Nephron progenitor cell (in vitro differentiated cells): ENCODE measurements around the gene CNTNAP2.

ENCODE experiments used
- DNase-seq: peaks from one replicate; pipeline ENCODE4 v3.0.0; 2021
- H3K27ac Mint-ChIP-seq: 2 replicates; pipeline ENCODE4 v1.8.0; 2021; ENCODE audit warnings: mild to moderate bottlenecking, moderate library complexity, mixed read lengths
- H3K27me3 Mint-ChIP-seq: 2 replicates; pipeline ENCODE4 v1.8.0; 2021; ENCODE audit warnings: mild to moderate bottlenecking, low read depth, mixed read lengths; ENCODE audit not compliant: poor library complexity
- H3K36me3 Mint-ChIP-seq: 2 replicates; pipeline ENCODE4 v1.8.0; 2021; ENCODE audit warnings: low read depth, mixed read lengths
- H3K4me1 Mint-ChIP-seq: 2 replicates; pipeline ENCODE4 v1.8.0; 2021; ENCODE audit warnings: mixed read lengths
- H3K4me3 Mint-ChIP-seq: 2 replicates; pipeline ENCODE4 v1.8.0; 2021; ENCODE audit warnings: mild to moderate bottlenecking, moderate library complexity, mixed read lengths
- H3K9me3 Mint-ChIP-seq: 2 replicates; pipeline ENCODE4 v1.8.0; 2021; ENCODE audit warnings: mild to moderate bottlenecking, moderate library complexity, mixed read lengths
- CTCF ChIP-seq: fragments of 200-600 bp; sonication (generic); IDR thresholded peaks from 2 replicates; pipeline ENCODE4 v1.5.0; 2021; ENCODE audit warnings: antibody characterized with exemption

The CNTNAP2 gene

DNA sequence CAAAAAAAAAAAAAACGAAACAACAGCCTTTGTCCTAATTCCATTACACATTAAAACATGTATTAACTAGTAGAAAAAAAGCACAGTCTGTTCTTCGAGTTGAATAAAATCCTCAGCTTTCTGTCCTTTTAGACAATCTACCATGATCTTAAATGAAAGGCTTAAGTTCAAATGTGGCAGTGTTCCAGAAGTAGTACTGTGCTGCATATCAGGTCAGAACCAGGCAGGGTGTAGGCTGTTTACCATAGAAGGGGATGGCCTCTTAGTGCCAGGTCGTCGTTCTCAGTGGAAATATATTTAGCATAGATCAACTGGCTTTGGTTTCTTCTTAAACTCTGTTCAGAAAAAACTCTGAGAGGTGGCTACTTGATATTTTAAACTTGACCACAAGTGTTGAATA is 612.0 kb downstream of the CNTNAP2 start:
- no peaks in the 10 kb centered on the region for H3K36me3 Mint-ChIP-seq
- H3K27me3 Mint-ChIP-seq, result peaks cover 3% of the 10 kb centered on the region
- no peak overlapping the region for H3K27ac Mint-ChIP-seq
- no peak overlapping the region for H3K4me3 Mint-ChIP-seq
- TF ChIP-seq CTCF, result no peak
- no peak for DNase-seq
- no peaks in the 10 kb centered on the region for H3K9me3 Mint-ChIP-seq
- H3K4me1 Mint-ChIP-seq, result peaks cover 7% of the 10 kb centered on the region

GRCh38 chr7:146731185-146731584 is 614.6 kb downstream of the CNTNAP2 start:
- H3K4me1 Mint-ChIP-seq, result no peaks in the 10 kb centered on the region
- no peak overlapping the region for H3K27ac Mint-ChIP-seq
- no peak overlapping the region for H3K4me3 Mint-ChIP-seq
- H3K9me3 Mint-ChIP-seq, result no peaks in the 10 kb centered on the region
- no peaks in the 10 kb centered on the region for H3K36me3 Mint-ChIP-seq
- DNase-seq, result no peak
- no peak for TF ChIP-seq CTCF
- H3K27me3 Mint-ChIP-seq, result no peaks in the 10 kb centered on the region

DNA sequence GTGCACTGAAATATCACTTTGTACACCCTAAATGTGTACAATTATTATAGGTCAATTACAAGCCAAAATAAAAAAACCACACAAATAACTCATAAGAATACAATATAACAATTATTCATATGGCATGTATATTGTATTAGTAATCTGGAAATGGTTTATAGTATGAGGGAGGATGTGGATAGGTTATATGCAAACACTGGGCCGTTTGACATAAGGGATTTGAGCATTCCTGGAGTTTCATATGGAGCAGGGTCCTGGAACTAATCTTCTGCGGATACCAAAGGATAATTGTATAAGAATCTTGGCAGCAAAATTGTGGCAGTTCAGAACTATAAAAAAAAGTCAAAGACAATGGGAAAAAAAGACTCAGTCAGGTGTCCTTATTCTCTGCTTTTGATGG is 619.4 kb downstream of the CNTNAP2 start:
- no peak overlapping the region for H3K4me3 Mint-ChIP-seq
- H3K36me3 Mint-ChIP-seq, result no peaks in the 10 kb centered on the region
- peaks cover 27% of the 10 kb centered on the region for H3K9me3 Mint-ChIP-seq
- H3K27me3 Mint-ChIP-seq, result no peaks in the 10 kb centered on the region
- no peak for TF ChIP-seq CTCF
- H3K4me1 Mint-ChIP-seq, result no peaks in the 10 kb centered on the region
- no peak overlapping the region for H3K27ac Mint-ChIP-seq
- no peak for DNase-seq

DNA sequence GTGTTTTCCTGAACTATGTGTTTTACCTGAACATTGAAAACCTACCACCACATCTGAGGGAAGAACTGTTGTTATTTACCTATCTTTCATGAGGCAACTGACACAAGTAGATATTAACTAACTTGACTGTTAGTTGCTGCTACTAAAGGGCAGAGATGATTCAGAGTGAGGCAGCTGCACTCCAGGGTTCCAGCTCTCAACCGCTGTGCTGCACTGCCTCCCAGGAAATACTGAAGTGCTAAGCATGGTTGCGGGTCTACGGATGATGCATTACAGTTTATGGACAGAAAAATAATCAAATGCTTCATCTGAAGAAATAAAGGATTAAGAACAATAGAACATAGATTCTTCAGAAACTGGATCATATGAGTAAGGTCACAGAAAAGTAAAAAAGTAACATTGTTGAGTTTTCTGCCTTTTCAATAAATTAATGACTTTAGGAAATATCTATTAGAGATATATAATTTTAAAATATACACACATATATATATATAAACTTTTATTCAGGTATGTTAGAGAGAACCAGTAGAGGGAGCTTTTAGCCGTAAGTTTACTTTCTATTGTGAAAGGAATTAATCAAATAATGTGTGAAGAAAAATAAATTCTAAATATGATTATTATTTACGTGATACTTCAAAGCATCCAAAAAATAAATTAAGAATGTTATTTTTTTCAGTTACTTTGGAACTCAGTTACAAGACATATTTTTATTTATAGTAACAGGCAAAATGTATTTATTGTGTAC is 620.0 kb downstream of the CNTNAP2 start:
- Mint-ChIP-seq H3K4me1 (no peaks in the 10 kb centered on the region), H3K4me3 (no peak overlapping the region), H3K9me3 (peaks cover 33% of the 10 kb centered on the region), H3K36me3 (no peaks in the 10 kb centered on the region), H3K27ac (no peak overlapping the region), H3K27me3 (no peaks in the 10 kb centered on the region)
- TF ChIP-seq CTCF, result no peak
- DNase-seq, result no peak

DNA sequence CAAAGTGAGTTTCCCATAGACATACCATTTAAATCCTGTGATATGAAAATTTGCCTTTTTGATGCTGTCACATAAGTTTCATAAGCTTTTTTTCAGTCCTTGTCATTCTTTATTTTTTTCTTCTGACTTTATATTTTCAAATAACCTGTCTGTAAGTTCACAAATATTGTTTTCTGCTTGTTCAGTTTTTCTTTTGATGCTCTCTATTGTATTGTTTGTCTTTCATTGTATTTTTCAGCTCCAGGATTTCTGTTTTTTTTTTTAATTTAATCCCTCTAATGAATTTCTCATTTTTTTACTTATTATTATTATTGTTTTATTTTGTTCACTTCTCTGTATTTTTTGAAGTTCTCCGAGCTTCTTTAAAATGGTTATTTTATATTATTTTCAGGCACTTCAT is 623.4 kb downstream of the CNTNAP2 start:
- Mint-ChIP-seq H3K36me3 (no peaks in the 10 kb centered on the region), H3K27ac (no peak overlapping the region), H3K27me3 (no peaks in the 10 kb centered on the region), H3K9me3 (peaks cover 34% of the 10 kb centered on the region), H3K4me3 (no peak overlapping the region), H3K4me1 (no peaks in the 10 kb centered on the region)
- DNase-seq, result no peak
- TF ChIP-seq CTCF, result no peak

DNA sequence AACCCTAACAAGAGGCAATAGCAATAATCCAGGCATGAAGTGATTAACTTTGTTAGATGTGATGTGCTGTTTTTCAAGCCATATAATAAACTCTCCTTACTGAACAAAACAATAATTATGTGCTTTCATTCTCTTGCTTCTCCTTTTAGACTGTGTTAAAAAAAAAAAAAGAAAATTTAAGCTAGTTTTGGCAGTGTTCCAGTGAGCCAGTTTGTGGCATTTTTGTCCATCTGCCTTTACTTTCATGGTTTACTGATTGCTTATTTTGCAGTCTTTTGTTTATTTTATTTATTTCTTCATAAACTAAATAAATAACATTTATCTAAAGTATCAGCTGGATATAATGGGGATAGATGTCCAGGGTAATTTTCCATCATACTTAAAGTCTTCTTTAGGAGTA is 625.3 kb downstream of the CNTNAP2 start:
- no peaks in the 10 kb centered on the region for H3K36me3 Mint-ChIP-seq
- peaks cover 3% of the 10 kb centered on the region for H3K27me3 Mint-ChIP-seq
- H3K4me1 Mint-ChIP-seq, result no peaks in the 10 kb centered on the region
- peaks cover 34% of the 10 kb centered on the region for H3K9me3 Mint-ChIP-seq
- TF ChIP-seq CTCF, result no peak
- DNase-seq, result no peak
- H3K27ac Mint-ChIP-seq, result no peak overlapping the region
- no peak overlapping the region for H3K4me3 Mint-ChIP-seq
